SK-N-SH (cell line): ENCODE results near the gene MAGI2. TPM values are rescaled to one million over a fixed set of nuclear protein-coding genes. Genes with fewer than 3 reads are reported as not detected.

Experiments
- CTCF ChIA-PET: fragments of 300-600, 350-600 bp; formaldehyde crosslinking; extraction: SDS; loops from one replicate; lab custom pipeline; 2021; lab: Yijun Ruan, JAX
- POLR2A ChIA-PET: fragments of 350-600 bp; sonication (Branson Sonifier 250); formaldehyde crosslinking; extraction: SDS; loops from one replicate; lab custom pipeline; 2020; ENCODE audit warnings: antibody characterized with exemption, inconsistent platforms; lab: Yijun Ruan, JAX
- DNase-seq: peaks from one replicate; pipeline ENCODE4 v3.0.0; 2012
- H2AFZ ChIP-seq: fragments of 200-600 bp; sonication (generic); 2 replicates; pipeline ENCODE4 v1.8.1; 2016; ENCODE audit warnings: antibody characterized with exemption, mild to moderate bottlenecking, low read depth
- H3F3A ChIP-seq: fragments of 200-600 bp; sonication (generic); replicated peaks from 2 replicates; pipeline ENCODE3; 2016; ENCODE audit warnings: antibody characterized with exemption, mild to moderate bottlenecking; ENCODE audit not compliant: insufficient read depth
- H3K27ac ChIP-seq, 2 experiments: fragments of 200-500 bp in 1 of 2; fragments of 200-600 bp in 1 of 2; sonication (Bioruptor generic) in 1 of 2; sonication (generic), shearing (Covaris generic) in 1 of 2; 2 replicates each; pipeline versions ENCODE4 v1.5.1 to v1.6.1; 2014 to 2016; ENCODE audit warnings: low read depth in 2 of 2, inconsistent platforms in 1 of 2, low read length in 1 of 2, mild to moderate bottlenecking in 1 of 2, mixed read lengths in 1 of 2
- H3K27me3 ChIP-seq: fragments of 200-600 bp; sonication (generic), shearing (Covaris generic); 2 replicates; pipeline ENCODE4 v1.6.1; 2016; ENCODE audit warnings: mixed run types; ENCODE audit not compliant: insufficient read depth
- H3K36me3 ChIP-seq, 2 experiments: fragments of 200-500 bp in 1 of 2; fragments of 200-600 bp in 1 of 2; sonication (Bioruptor generic) in 1 of 2; sonication (generic) in 1 of 2; replicated peaks in 1 of 2; 2 replicates each; pipeline versions ENCODE3 to v1.5.1; 2014 to 2016; ENCODE audit warnings: low read length in 1 of 2, mild to moderate bottlenecking in 1 of 2; ENCODE audit not compliant: insufficient read depth in 2 of 2, control insufficient read depth in 1 of 2
- H3K4me1 ChIP-seq, 2 experiments: fragments of 200-500 bp in 1 of 2; fragments of 200-600 bp in 1 of 2; sonication (Bioruptor generic) in 1 of 2; sonication (generic), shearing (Covaris generic) in 1 of 2; 2 replicates each; pipeline versions ENCODE4 v1.5.1 to v1.6.1; 2014 to 2016; ENCODE audit warnings: low read depth in 1 of 2, low read length in 1 of 2, mixed run types in 1 of 2; ENCODE audit not compliant: insufficient read depth in 2 of 2, control insufficient read depth in 1 of 2
- H3K4me2 ChIP-seq: fragments of 200-600 bp; sonication (generic), shearing (Covaris generic); 2 replicates; pipeline ENCODE4 v1.6.1; 2017; ENCODE audit warnings: mixed run types
- H3K4me3 ChIP-seq, 2 experiments: fragments of 200-500 bp in 1 of 2; fragments of 200-600 bp in 1 of 2; sonication (Bioruptor generic) in 1 of 2; sonication (generic), shearing (Covaris generic) in 1 of 2; 2 replicates each; pipeline versions ENCODE4 v1.5.1 to v1.8.1; 2014 to 2016; ENCODE audit warnings: low read depth in 2 of 2, inconsistent platforms in 1 of 2, low read length in 1 of 2, mild to moderate bottlenecking in 1 of 2, mixed read lengths in 1 of 2, moderate library complexity in 1 of 2
- H3K79me2 ChIP-seq: fragments of 200-600 bp; sonication (generic); 2 replicates; pipeline ENCODE4 v1.8.1; 2017; ENCODE audit warnings: mild to moderate bottlenecking; ENCODE audit not compliant: insufficient read depth
- H3K9ac ChIP-seq: fragments of 200-600 bp; sonication (generic); 2 replicates; pipeline ENCODE4 v1.6.1; 2017; ENCODE audit warnings: mixed run types
- H3K9me2 ChIP-seq: fragments of 200-600 bp; sonication (generic); 2 replicates; pipeline ENCODE4 v1.6.1; 2017; ENCODE audit warnings: mixed run types
- H3K9me3 ChIP-seq: fragments of 200-600 bp; sonication (generic); 2 replicates; pipeline ENCODE4 v1.6.1; 2017; ENCODE audit warnings: mixed run types, mild to moderate bottlenecking, moderate library complexity
- H4K20me1 ChIP-seq: fragments of 200-600 bp; sonication (generic); 2 replicates; pipeline ENCODE4 v1.6.1; 2017; ENCODE audit warnings: mild to moderate bottlenecking, mixed run types; ENCODE audit not compliant: insufficient read depth
- CHD2 ChIP-seq: fragments of 150-350 bp; IDR thresholded peaks from 2 replicates; pipeline ENCODE4 v1.6.1; 2018; ENCODE audit warnings: low read length; ENCODE audit not compliant: partially characterized antibody
- CTCF ChIP-seq: fragments of 200-600 bp; sonication (generic); IDR thresholded peaks from 2 replicates; pipeline ENCODE4 v1.6.1; 2017; ENCODE audit warnings: antibody characterized with exemption, mild to moderate bottlenecking, moderate library complexity
- GABPA ChIP-seq: IDR thresholded peaks from 2 replicates; pipeline ENCODE4 v1.4.0; 2012; ENCODE audit warnings: low read depth, mild to moderate bottlenecking
- GATA2 ChIP-seq: sonication (generic); formaldehyde crosslinking; IDR thresholded peaks from 2 replicates; pipeline ENCODE4 v1.5.0; 2020; ENCODE audit warnings: mild to moderate bottlenecking, missing genetic modification reagents
- JUND ChIP-seq: IDR thresholded peaks from 2 replicates; pipeline ENCODE4 v1.4.0; 2012
- MAX ChIP-seq: IDR thresholded peaks from 2 replicates; pipeline ENCODE4 v1.4.0; 2012; ENCODE audit warnings: low read depth
- MEF2A ChIP-seq: IDR thresholded peaks from 2 replicates; pipeline ENCODE4 v1.4.0; 2012; ENCODE audit warnings: low read depth, borderline replicate concordance
- MXI1 ChIP-seq: IDR thresholded peaks from 2 replicates; pipeline ENCODE4 v1.6.1; 2012; ENCODE audit warnings: mild to moderate bottlenecking, low read depth, low read length, improper control_type of control experiment
- NRF1 ChIP-seq: IDR thresholded peaks from 2 replicates; pipeline ENCODE4 v1.6.1; 2012; ENCODE audit warnings: low read depth, mild to moderate bottlenecking, low read length
- PBX3 ChIP-seq: IDR thresholded peaks from 2 replicates; pipeline ENCODE4; 2012
- RAD21 ChIP-seq: IDR thresholded peaks from 2 replicates; pipeline ENCODE4 v1.6.1; 2012; ENCODE audit warnings: mild to moderate bottlenecking, low read length
- RCOR1 ChIP-seq: fragments of 150-350 bp; IDR thresholded peaks from 2 replicates; pipeline ENCODE4 v1.6.1; 2017; ENCODE audit warnings: antibody characterized with exemption, low read length
- SIN3A ChIP-seq: IDR thresholded peaks from 2 replicates; pipeline ENCODE4 v1.6.1; 2012; ENCODE audit warnings: low read depth, mild to moderate bottlenecking, low read length, moderate library complexity, borderline replicate concordance
- TAF1 ChIP-seq: IDR thresholded peaks from 2 replicates; pipeline ENCODE4 v1.6.1; 2012; ENCODE audit warnings: low read depth, mild to moderate bottlenecking, low read length, moderate library complexity, borderline replicate concordance
- TCF12 ChIP-seq: IDR thresholded peaks from 2 replicates; pipeline ENCODE4 v1.4.0; 2012
- TEAD4 ChIP-seq: IDR thresholded peaks from 2 replicates; pipeline ENCODE4 v1.4.0; 2012; ENCODE audit warnings: mild to moderate bottlenecking, borderline replicate concordance; ENCODE audit not compliant: insufficient read depth
- USF1 ChIP-seq: IDR thresholded peaks from 2 replicates; pipeline ENCODE4 v1.4.0; 2012; ENCODE audit warnings: low read depth, borderline replicate concordance
- USF2 ChIP-seq: fragments of 150-350 bp; IDR thresholded peaks from 2 replicates; pipeline ENCODE4 v1.6.1; 2017; ENCODE audit warnings: antibody characterized with exemption, low read length, low read depth, borderline replicate concordance
- WGBS: methylation state at CpG from one replicate; pipeline ENCODE4 v1.1.6; 2017; ENCODE audit warnings: low lambda C conversion rate; 5-methylcytosine and 5-hydroxymethylcytosine counted together
- polyA plus RNA-seq, 3 experiments: library from polyadenylated mRNA; depleted of rRNA; stranded (reverse); fragments of >200 nt; gene quantifications; 2 replicates each; pipeline ENCODE4 v1.2.3, GENCODE V29; 2012

The MAGI2 gene
- polyA plus RNA-seq, 1 of the 3 experiments (the other 2 are of a cell fraction): 1.1 TPM

- WGBS: 33% methylated on average over 1 of the region's 1 CpG
- no peaks in the 10 kb centered on the region for H3K27me3 ChIP-seq
- no peaks in the 10 kb centered on the region for H3K9me3 ChIP-seq
- no peaks in the 10 kb centered on the region for H3F3A ChIP-seq
- ChIA-PET POLR2A (no interaction called here), CTCF (interaction anchor here (0.6 to 1.5 kb wide), 6 partner anchors 9 to 1146 kb away, joined by 3 to 4 read pairs (median 3); no protein-coding TSS in a partner anchor)
- no peaks in the 10 kb centered on the region for H3K9me2 ChIP-seq
- H3K4me2 ChIP-seq: no peak overlapping the region
- no peaks in the 10 kb centered on the region for H4K20me1 ChIP-seq
- no peak overlapping the region for H3K4me3 ChIP-seq
- no peaks in the 10 kb centered on the region for H3K36me3 ChIP-seq
- H2AFZ ChIP-seq: no peak overlapping the region
- H3K4me1 ChIP-seq: peaks cover 0 to 7% of the 10 kb centered on the region in 2 experiments; a peak in 2 of 4 replicates
- H3K79me2 ChIP-seq: no peaks in the 10 kb centered on the region
- TF ChIP-seq RCOR1 (no peak), CHD2 (no peak), GABPA (no peak)
- TF ChIP-seq, all 33 proteins: peak for 0
- no peak overlapping the region for H3K9ac ChIP-seq
- H3K27ac ChIP-seq: no peak overlapping the region
- DNase-seq: no peak
These were observed 590.2 kb downstream of the MAGI2 start for GRCh38 chr7:78863281-78863680.

- Histone ChIP-seq H3K27me3 (no peaks in the 10 kb centered on the region), H3K4me3 (no peak overlapping the region), H3K79me2 (no peaks in the 10 kb centered on the region), H2AFZ (no peak overlapping the region), H3K9ac (no peak overlapping the region), H3K27ac (no peak overlapping the region), H4K20me1 (no peaks in the 10 kb centered on the region), H3K4me2 (no peak overlapping the region), H3K4me1 (peaks cover 0 to 7% of the 10 kb centered on the region in 2 experiments; a peak in 2 of 4 replicates), H3F3A (no peaks in the 10 kb centered on the region), H3K36me3 (no peaks in the 10 kb centered on the region), H3K9me2 (no peaks in the 10 kb centered on the region), H3K9me3 (no peaks in the 10 kb centered on the region)
- 31% methylated on average over 3 of the region's 3 CpGs for WGBS
- TF ChIP-seq USF2 (no peak), CHD2 (no peak), SIN3A (no peak), MXI1 (no peak), TCF12 (no peak)
- CTCF ChIA-PET: interaction anchor here (0.6 to 1.3 kb wide), 3 partner anchors 8 to 484 kb away, joined by 3 read pairs; no protein-coding TSS in a partner anchor
- no peak for DNase-seq
- POLR2A ChIA-PET: no interaction called here
These were observed 591.0 kb downstream of the MAGI2 start for GRCh38 chr7:78862411-78862900.

- Histone ChIP-seq H3K79me2 (no peaks in the 10 kb centered on the region), H3K9me2 (no peaks in the 10 kb centered on the region), H3K9ac (no peak overlapping the region), H3K4me2 (no peak overlapping the region), H3F3A (peaks cover 4% of the 10 kb centered on the region), H3K27ac (no peak overlapping the region), H3K4me3 (no peak overlapping the region), H2AFZ (no peak overlapping the region), H4K20me1 (no peaks in the 10 kb centered on the region), H3K27me3 (no peaks in the 10 kb centered on the region), H3K9me3 (no peaks in the 10 kb centered on the region), H3K4me1 (no peaks in the 10 kb centered on the region), H3K36me3 (no peaks in the 10 kb centered on the region)
- no peak for DNase-seq
- CTCF ChIA-PET: no interaction called here
- WGBS: 83% methylated on average over 6 of the region's 6 CpGs
- POLR2A ChIA-PET: no interaction called here
- TF ChIP-seq MEF2A (no peak), TEAD4 (no peak), PBX3 (no peak), CHD2 (no peak), MAX (no peak), JUND (no peak), GATA2 (CRISPR knock-in tag) (no peak), USF1 (no peak), RAD21 (no peak), TAF1 (no peak), CTCF (no peak), NRF1 (no peak)
These were observed 600.5 kb downstream of the MAGI2 start for GRCh38 chr7:78852951-78853350.
